Measurements from ENCODE around the gene ERFE.

The ERFE gene

GRCh38 chr2:238155051-238155760, 3.6 kb upstream of the ERFE start:
- H3K4me1 Mint-ChIP-seq: peaks cover 20% of the 10 kb centered on the region
- peak overlapping the region in 1 of 3 experiments; percentile 15 for H3K4me3 Mint-ChIP-seq
- H3K27ac Mint-ChIP-seq: peak overlapping the region; percentile 80 to 88 (median 83)
- H3K27me3 Mint-ChIP-seq (ENCODE audit: low read depth): peaks cover 17% of the 10 kb centered on the region
- no peaks in the 10 kb centered on the region for H3K36me3 Mint-ChIP-seq (ENCODE audit: low read depth)
- no peak for TF ChIP-seq CTCF (IDR thresholded peaks at IDR 0.05; ENCODE audit: unreplicated experiment in 3 of 3)
- no peaks in the 10 kb centered on the region for H3K9me3 Mint-ChIP-seq

- Mint-ChIP-seq H3K4me1 (peaks cover 20% of the 10 kb centered on the region), H3K27me3 (ENCODE audit: low read depth) (peaks cover 25% of the 10 kb centered on the region), H3K9me3 (no peaks in the 10 kb centered on the region), H3K4me3 (no peak overlapping the region), H3K36me3 (ENCODE audit: low read depth) (no peaks in the 10 kb centered on the region), H3K27ac (peak overlapping the region; percentile 80 to 88 (median 83))
- TF ChIP-seq CTCF (IDR thresholded peaks at IDR 0.05; ENCODE audit: unreplicated experiment in 3 of 3): no peak
Observed at GRCh38 chr2:238155761-238156694, 2.7 kb upstream of the ERFE start.

- Mint-ChIP-seq H3K4me3 (peak overlapping the region; percentile 15 to 70 (median 63)), H3K27me3 (ENCODE audit: low read depth) (peaks cover 34% of the 10 kb centered on the region), H3K27ac (peak overlapping the region; percentile 45 to 65 (median 64)), H3K36me3 (ENCODE audit: low read depth) (no peaks in the 10 kb centered on the region), H3K9me3 (no peaks in the 10 kb centered on the region), H3K4me1 (peaks cover 20% of the 10 kb centered on the region)
- no peak for TF ChIP-seq CTCF (IDR thresholded peaks at IDR 0.05; ENCODE audit: unreplicated experiment in 3 of 3)
Observed at GRCh38 chr2:238157506-238158017, 1.2 kb upstream of the ERFE start.

GRCh38 chr2:238158018-238158508, 707 bp upstream of the ERFE start:
- no peaks in the 10 kb centered on the region for H3K9me3 Mint-ChIP-seq

GRCh38 chr2:238159071-238159539, 335 bp downstream of the ERFE start:
- H3K4me1 Mint-ChIP-seq: peaks cover 17% of the 10 kb centered on the region
- no peak overlapping the region for H3K27ac Mint-ChIP-seq
- no peaks in the 10 kb centered on the region for H3K36me3 Mint-ChIP-seq (ENCODE audit: low read depth)
- no peak for TF ChIP-seq CTCF (IDR thresholded peaks at IDR 0.05; ENCODE audit: unreplicated experiment in 3 of 3)
- H3K9me3 Mint-ChIP-seq: no peaks in the 10 kb centered on the region
- peak overlapping the region; percentile 60 to 72 (median 72) for H3K4me3 Mint-ChIP-seq
- H3K27me3 Mint-ChIP-seq (ENCODE audit: low read depth): peaks cover 43% of the 10 kb centered on the region

More at GRCh38 chr2:238158018-238158508, 707 bp upstream of the ERFE start:
- peaks cover 39% of the 10 kb centered on the region for H3K27me3 Mint-ChIP-seq (ENCODE audit: low read depth)
- peaks cover 20% of the 10 kb centered on the region for H3K4me1 Mint-ChIP-seq
- H3K36me3 Mint-ChIP-seq (ENCODE audit: low read depth): no peaks in the 10 kb centered on the region
- H3K27ac Mint-ChIP-seq: peak overlapping the region in 1 of 3 experiments; percentile 64
- no peak for TF ChIP-seq CTCF (IDR thresholded peaks at IDR 0.05; ENCODE audit: unreplicated experiment in 3 of 3)
- peak overlapping the region; percentile 44 to 70 (median 63) for H3K4me3 Mint-ChIP-seq

Data from nephron (organoid).